GDM1 (cell line): ENCODE results near the gene METTL25B.

Experiments used
- DNase-seq: peaks from one replicate; lab custom pipeline; 2025; lab: John Stamatoyannopoulos, UW

METTL25B gene

DNA sequence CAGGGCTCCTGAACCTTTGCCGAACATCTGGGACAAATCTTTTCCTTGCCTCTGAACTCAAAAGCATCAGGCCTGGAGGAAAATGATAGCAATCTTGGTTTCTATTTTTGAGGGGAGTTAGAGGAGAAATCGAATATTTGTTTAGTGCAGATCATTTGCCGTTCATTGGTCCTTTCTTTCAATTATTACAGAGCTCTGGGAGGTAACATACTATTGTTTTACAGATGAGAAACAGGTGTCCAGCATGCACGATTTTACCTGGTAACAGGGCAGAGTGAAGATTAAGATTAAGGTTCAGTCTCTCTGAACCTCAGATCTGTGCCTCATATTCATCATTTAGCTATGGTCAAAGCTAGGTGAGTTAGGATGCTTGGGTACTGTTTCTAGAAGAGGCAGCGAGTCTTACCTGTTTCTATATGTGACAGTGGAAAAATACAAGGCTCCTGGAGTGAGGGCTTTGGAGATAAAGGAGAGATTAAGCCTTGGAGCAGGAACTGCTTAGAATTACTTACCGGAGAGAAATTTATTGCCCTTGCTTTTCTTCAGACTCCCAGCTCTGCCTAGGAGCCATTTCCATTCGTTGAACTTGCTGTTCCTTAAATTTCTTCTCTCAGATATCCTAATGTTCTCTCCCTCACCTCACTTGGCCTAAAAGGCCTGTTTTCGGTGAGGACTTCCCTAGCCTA, 40.5 kb downstream of the METTL25B start:
- no peak for DNase-seq

DNA sequence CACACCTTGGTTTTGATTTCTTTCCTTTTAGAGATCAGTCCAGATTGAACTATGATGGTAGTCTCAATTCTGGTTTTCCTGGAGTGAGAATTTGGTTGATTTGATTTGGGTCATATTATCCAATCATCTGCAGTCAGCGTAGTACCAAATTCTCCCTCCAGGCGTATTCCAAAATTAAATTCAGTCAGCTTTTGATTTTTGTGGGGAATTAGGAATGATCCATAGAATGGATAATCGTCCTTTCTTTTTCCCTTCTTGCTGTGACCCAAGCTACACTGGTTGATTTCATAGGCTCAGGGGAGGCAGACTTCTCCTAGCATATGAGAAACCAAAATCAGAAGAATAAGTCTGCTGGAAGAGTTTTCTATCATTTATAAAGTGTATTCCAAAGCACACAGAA, 44.0 kb downstream of the METTL25B start:
- DNase-seq: no peak

DNA sequence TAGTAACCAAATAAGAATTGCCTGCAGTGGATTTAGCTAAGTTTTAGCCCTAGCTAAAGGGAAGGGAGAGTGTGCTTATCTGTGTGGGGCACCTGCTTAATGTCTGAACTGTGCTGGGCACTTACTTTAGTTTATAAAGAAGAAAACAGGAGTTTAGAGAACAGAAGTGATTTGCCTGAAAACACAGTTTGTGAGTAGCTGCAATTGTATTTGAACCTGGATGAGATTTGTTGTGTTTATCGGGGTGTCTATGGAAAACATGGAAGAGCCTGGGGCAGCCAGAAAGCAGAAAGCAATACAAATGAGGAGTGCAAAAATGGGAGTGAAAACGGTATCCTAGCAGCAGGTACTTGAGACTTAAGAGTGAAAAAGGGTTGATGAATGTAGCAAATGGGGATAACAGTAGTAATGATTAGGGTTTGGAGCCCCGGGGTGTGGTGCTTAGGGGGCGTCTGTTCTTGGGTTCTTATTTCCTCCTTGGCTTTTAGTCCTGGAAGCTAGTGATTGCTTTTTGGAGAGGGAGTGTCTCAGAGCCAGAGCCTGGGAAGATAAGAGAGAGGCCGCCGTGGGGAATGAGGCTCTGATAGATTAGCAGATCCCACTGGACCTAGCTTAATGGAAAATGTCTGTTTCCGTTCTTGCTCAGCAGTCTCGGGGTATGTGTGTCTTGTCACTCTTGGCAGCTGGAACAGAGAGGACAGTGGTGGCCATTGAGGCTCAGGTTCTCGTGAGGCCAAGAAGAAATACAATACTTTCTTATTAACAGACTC, 44.6 kb downstream of the METTL25B start:
- no peak for DNase-seq

DNA sequence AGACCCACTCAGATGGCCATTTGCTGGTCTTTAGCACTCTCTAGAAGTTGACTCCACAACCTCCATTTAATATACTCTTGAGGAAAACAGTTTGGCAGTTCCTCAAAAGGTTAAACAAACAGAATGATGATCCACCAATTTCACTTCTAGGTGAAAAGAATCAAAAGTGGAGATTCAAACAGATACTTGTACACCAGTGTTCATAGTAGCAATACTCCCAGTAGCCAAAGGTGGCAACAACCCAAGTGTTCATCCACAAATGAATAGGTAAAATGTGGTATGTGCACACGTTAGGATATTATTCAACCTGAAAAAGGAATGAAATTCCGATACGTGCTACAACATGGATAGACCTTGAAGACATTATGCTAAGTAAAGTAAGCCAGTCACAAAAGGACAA, 45.3 kb downstream of the METTL25B start:
- DNase-seq: no peak

DNA sequence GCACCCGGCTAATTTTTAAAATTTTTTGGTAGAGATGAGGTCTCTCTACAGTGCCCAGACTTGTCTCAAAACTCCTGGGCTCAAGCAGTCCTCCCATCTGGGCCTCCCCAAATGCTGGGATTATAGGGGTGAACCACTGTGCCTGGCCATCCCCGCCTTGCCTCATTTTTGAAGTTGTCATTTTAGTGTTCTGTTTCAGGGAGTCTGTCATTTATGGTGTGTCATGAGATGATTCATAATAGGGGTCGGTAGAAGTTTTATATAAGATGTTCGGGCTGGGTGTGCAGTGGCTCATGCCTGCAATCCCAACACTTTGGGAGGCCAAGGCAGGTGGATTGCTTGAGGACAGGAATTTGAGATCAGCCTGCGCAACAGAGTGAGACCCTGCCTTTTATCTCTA, 47.5 kb downstream of the METTL25B start:
- no peak for DNase-seq

DNA sequence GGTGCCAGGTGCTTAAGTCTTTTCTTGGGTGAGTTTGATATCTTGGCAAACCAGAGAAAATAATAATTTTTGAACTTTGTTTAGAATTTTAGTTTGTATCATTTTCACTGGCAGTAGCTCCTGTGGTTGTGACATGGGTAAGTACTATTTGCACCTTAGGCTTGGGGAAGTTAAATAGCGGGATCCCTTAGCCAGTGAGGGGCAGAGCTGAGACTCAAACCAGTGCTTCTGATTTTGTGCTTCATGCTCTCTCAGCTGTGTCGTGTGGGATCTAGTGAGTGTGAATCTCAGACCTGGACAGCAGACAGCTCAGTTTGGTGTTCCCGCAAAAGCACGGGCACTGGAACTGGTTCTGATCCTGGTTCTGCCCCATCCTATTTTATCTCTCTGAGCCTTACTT, 48.7 kb downstream of the METTL25B start:
- no peak for DNase-seq

DNA sequence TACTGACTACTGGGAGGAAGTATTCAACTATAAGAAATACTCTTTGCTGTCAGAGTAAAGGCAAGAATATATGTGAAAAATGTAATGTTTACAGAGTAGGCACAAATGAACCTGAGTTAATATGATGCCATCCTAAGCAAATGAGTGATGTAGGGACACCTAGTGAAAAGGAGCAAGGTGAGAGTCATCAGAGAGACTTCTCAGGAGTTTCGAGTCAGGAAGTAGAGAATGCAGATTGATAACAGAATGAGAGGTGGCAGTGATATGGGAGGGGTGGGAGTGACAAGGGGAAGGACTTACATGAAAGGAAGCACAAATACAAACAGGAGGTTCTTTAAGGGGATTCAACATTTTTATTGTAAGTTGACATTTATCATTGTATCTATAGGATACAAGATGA, 49.3 kb downstream of the METTL25B start:
- DNase-seq: no peak

DNA sequence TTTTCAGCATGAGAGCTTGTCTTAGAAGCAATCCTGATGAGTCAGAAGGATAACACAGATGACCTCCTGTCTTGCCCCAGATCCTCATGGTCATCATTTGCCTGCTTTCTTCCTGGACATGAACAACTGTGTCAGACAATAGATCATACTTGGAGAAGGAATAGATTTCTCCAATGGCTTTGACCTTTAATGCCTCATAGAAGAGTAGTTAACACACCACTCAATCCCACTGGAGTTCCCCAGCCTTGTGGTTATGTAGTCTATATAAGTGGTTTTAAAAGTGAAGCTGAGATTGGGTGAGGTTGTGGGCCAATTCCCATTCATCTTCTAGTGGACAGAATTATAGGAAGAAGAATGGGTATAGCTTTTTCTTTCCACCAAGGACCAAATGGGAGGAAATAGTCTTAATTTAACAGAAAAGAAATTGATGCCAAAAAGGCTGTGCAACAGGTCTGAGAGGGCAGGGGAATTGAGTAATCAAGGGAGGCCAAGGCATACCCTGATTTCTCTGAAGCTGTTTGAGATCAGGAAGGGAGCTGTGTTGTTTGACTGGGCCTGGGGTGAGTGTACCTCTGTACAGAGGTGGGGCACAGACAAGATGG, 53.4 kb downstream of the METTL25B start:
- DNase-seq: no peak

DNA sequence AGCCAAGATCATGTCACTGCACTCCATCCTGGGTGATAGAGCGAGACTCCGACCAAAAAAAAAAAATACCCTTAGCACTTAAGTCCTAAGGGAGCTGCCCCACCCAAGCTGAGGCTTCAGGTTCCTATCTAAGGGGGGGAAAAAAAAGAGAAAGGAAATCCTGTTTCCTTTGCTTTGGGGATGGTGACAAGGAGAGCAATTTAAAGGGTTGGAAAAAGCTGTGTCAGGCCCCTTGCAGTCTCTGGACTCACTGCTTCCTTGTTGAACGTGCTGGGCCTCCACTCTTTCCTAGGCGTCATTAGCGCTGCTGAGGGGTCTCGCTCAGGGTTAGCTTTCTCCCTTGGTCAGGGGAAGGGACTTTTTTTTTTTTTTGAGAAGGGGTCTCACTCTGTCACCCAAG, 57.2 kb downstream of the METTL25B start:
- DNase-seq: no peak
